CD14-positive monocyte (primary cell): Measurements from ENCODE around the gene DEPDC5. TPM values are rescaled to one million over a fixed set of nuclear protein-coding genes. Genes with fewer than 3 reads are reported as not detected.

Experiments used
- DNase-seq, 3 donors: peaks; one replicate each; pipeline ENCODE4 v3.0.0-alpha.2; 2011 to 2022
- H2AFZ ChIP-seq: 2 replicates; pipeline ENCODE4 v1.6.0; 2012; ENCODE audit warnings: mild to moderate bottlenecking, low read depth, low read length, inconsistent platforms; ENCODE audit not compliant: insufficient read depth, poor library complexity, severe bottlenecking
- H3K27ac ChIP-seq, 2 donors: 1 replicate in 1 of 2; 2 replicates in 1 of 2; pipeline ENCODE4 v1.5.1; 2012 to 2013; ENCODE audit warnings: low read length in 2 of 2, control low read depth in 1 of 2, inconsistent platforms in 1 of 2, low read depth in 1 of 2, mild to moderate bottlenecking in 1 of 2
- H3K27me3 ChIP-seq, 2 donors: one replicate each; pipeline versions ENCODE4 v1.6.0 to v1.6.1; 2011 to 2013; ENCODE audit warnings: low read length in 2 of 2; ENCODE audit not compliant: control insufficient read depth in 2 of 2, insufficient read depth in 2 of 2
- H3K36me3 ChIP-seq, 2 donors: replicated peaks in 1 of 2; 1 replicate in 1 of 2; 2 replicates in 1 of 2; pipeline versions ENCODE4 v1.5.1 to v1.6.1; 2012 to 2013; ENCODE audit warnings: low read length in 2 of 2, control low read depth in 1 of 2, inconsistent platforms in 1 of 2, mild to moderate bottlenecking in 1 of 2; ENCODE audit not compliant: insufficient read depth in 2 of 2, control insufficient read depth in 1 of 2
- H3K4me1 ChIP-seq, 2 donors: 1 replicate in 1 of 2; 2 replicates in 1 of 2; pipeline versions ENCODE4 v1.5.1 to v1.6.1; 2012 to 2013; ENCODE audit warnings: low read length in 2 of 2, control low read depth in 1 of 2, inconsistent platforms in 1 of 2, mild to moderate bottlenecking in 1 of 2, moderate library complexity in 1 of 2; ENCODE audit not compliant: insufficient read depth in 2 of 2, control insufficient read depth in 1 of 2
- H3K4me2 ChIP-seq: replicated peaks from 2 replicates; pipeline ENCODE3; 2012; ENCODE audit warnings: low read length, moderate library complexity, mild to moderate bottlenecking; ENCODE audit not compliant: poor library complexity, severe bottlenecking; ENCODE audit errors: extremely low read depth
- H3K4me3 ChIP-seq, 3 experiments: fragments of 200-600 bp in 1 of 3; sonication (generic) in 1 of 3; replicated peaks in 1 of 3; 1 replicate in 2 of 3; 2 replicates in 1 of 3; pipeline ENCODE4 v1.5.1; 2011 to 2013; ENCODE audit warnings: low read length in 3 of 3, mild to moderate bottlenecking in 3 of 3, control low read depth in 2 of 3, low read depth in 2 of 3, inconsistent platforms in 1 of 3, moderate library complexity in 1 of 3
- H3K79me2 ChIP-seq: 2 replicates; pipeline ENCODE4 v1.6.0; 2012; ENCODE audit warnings: mild to moderate bottlenecking, control low read depth, inconsistent platforms, low read length, moderate library complexity; ENCODE audit not compliant: insufficient read depth
- H3K9ac ChIP-seq: 2 replicates; pipeline ENCODE4 v1.6.0; 2017; ENCODE audit warnings: low read length, mild to moderate bottlenecking; ENCODE audit not compliant: insufficient read depth, poor library complexity, severe bottlenecking
- H3K9me3 ChIP-seq, 2 donors: replicated peaks in 1 of 2; 1 replicate in 1 of 2; 2 replicates in 1 of 2; pipeline versions ENCODE4 v1.5.1 to v1.6.1; 2012 to 2013; ENCODE audit warnings: low read length in 2 of 2, control low read depth in 1 of 2; ENCODE audit not compliant: control insufficient read depth in 1 of 2, insufficient read depth in 1 of 2
- H4K20me1 ChIP-seq: 2 replicates; pipeline ENCODE4 v1.6.0; 2012; ENCODE audit warnings: mild to moderate bottlenecking, low read length, control low read depth, moderate library complexity; ENCODE audit not compliant: insufficient read depth
- H3K27ac Mint-ChIP-seq, 7 donors: one replicate each; pipeline ENCODE4 v1.8.0; 2020; ENCODE audit warnings: mild to moderate bottlenecking in 7 of 7, mixed read lengths in 7 of 7, moderate library complexity in 6 of 7, inconsistent platforms in 2 of 7
- H3K27me3 Mint-ChIP-seq, 3 donors: one replicate each; pipeline ENCODE4 v1.8.0; 2021 to 2022; ENCODE audit warnings: low read depth in 3 of 3, mild to moderate bottlenecking in 3 of 3, mixed read lengths in 3 of 3, moderate library complexity in 3 of 3, inconsistent platforms in 1 of 3
- H3K36me3 Mint-ChIP-seq, 2 donors: one replicate each; pipeline ENCODE4 v1.8.0; 2020; ENCODE audit warnings: mixed read lengths in 2 of 2, inconsistent platforms in 1 of 2, mild to moderate bottlenecking in 1 of 2
- H3K4me1 Mint-ChIP-seq: one replicate; pipeline ENCODE4 v1.8.0; 2020; ENCODE audit warnings: mild to moderate bottlenecking, mixed read lengths
- H3K4me3 Mint-ChIP-seq, 2 donors: one replicate each; pipeline ENCODE4 v1.8.0; 2020; ENCODE audit warnings: mild to moderate bottlenecking in 2 of 2, mixed read lengths in 2 of 2, moderate library complexity in 1 of 2
- H3K9me3 Mint-ChIP-seq, 7 donors: one replicate each; pipeline ENCODE4 v1.8.0; 2020 to 2022; ENCODE audit warnings: mixed read lengths in 7 of 7, mild to moderate bottlenecking in 6 of 7, moderate library complexity in 6 of 7, inconsistent platforms in 2 of 7
- WGBS: methylation state at CpG from one replicate; pipeline ENCODE4 v1.1.5; 2013; ENCODE audit warnings: missing lambda C conversion rate; ENCODE audit not compliant: insufficient coverage; 5-methylcytosine and 5-hydroxymethylcytosine counted together
- intact Hi-C, 2 donors: fragments of 100-400 bp; cut with micrococcal nuclease; formaldehyde crosslinking; loops; one replicate each; pipeline versions ENCODE4 v1.15.0 to v1.15.1; 2023
- polyA plus RNA-seq, 3 donors: library from polyadenylated mRNA; depleted of rRNA in 1 of 3; unstranded in 2 of 3; stranded (reverse) in 1 of 3; fragments of 300-500 nt in 2 of 3; fragments of >200 nt in 1 of 3; fragmentation: Illumina TruSeq in 2 of 3; gene quantifications; 1 replicate in 2 of 3; 2 replicates in 1 of 3; pipeline ENCODE4 v1.2.3, GENCODE V29; 2012 to 2021
- TF ChIP-seq, protein P1 (sequence below): fragments of 200-600 bp; IDR thresholded peaks from one replicate; pipeline ENCODE4 v1.8.0; 2022; ENCODE audit warnings: antibody characterized with exemption, mild to moderate bottlenecking

Gene DEPDC5
- polyA plus RNA-seq, 3 donors, result 2.2 to 19.5 (median 4.1) TPM

DNA sequence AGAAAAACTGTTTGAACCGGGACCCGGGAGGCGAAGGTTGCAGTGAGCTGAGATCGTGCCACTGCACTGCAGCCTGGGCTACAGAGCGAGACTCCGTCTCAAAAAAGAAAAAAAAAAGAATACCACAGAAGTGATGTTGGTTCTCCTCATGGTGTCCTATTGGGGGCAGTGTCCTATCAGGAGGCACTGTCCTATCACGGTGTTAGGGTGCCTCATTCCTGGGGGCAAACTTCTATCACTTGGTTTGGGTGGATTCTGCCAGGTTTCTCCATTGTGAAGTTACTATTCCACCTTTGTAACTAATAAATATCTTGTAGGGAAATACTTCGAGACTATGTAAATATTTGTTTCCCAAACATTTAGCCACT is 23.5 kb upstream of the DEPDC5 start:
- no peak for DNase-seq
- H2AFZ ChIP-seq, result no peak overlapping the region
- no peak overlapping the region for H3K4me2 ChIP-seq
- Mint-ChIP-seq H3K4me1 (no peaks in the 10 kb centered on the region), H3K4me3 (no peak overlapping the region), H3K9me3 (no peaks in the 10 kb centered on the region), H3K27ac (peak overlapping the region in 1 of 7 donors; percentile 85), H3K36me3 (peaks cover 24 to 47% of the 10 kb centered on the region in 2 donors), H3K27me3 (peaks cover 0 to 1% (median 0%) of the 10 kb centered on the region in 3 donors)
- H3K9me3 ChIP-seq, result no peaks in the 10 kb centered on the region
- peaks cover 95% of the 10 kb centered on the region for H3K79me2 ChIP-seq
- no peak overlapping the region for H3K4me3 ChIP-seq
- H3K27me3 ChIP-seq, result no peaks in the 10 kb centered on the region
- no peak overlapping the region for H3K9ac ChIP-seq
- H3K4me1 ChIP-seq, result no peaks in the 10 kb centered on the region
- no peak overlapping the region for H3K27ac ChIP-seq
- WGBS, result 98% methylated on average over 4 of the region's 8 CpGs
- H3K36me3 ChIP-seq, result peaks cover 22 to 69% of the 10 kb centered on the region in 2 donors
- intact Hi-C loops, result no loop called here
- H4K20me1 ChIP-seq, result peaks cover 100% of the 10 kb centered on the region
- TF ChIP-seq, protein P1, sequence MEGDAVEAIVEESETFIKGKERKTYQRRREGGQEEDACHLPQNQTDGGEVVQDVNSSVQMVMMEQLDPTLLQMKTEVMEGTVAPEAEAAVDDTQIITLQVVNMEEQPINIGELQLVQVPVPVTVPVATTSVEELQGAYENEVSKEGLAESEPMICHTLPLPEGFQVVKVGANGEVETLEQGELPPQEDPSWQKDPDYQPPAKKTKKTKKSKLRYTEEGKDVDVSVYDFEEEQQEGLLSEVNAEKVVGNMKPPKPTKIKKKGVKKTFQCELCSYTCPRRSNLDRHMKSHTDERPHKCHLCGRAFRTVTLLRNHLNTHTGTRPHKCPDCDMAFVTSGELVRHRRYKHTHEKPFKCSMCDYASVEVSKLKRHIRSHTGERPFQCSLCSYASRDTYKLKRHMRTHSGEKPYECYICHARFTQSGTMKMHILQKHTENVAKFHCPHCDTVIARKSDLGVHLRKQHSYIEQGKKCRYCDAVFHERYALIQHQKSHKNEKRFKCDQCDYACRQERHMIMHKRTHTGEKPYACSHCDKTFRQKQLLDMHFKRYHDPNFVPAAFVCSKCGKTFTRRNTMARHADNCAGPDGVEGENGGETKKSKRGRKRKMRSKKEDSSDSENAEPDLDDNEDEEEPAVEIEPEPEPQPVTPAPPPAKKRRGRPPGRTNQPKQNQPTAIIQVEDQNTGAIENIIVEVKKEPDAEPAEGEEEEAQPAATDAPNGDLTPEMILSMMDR, result peak; percentile 29

DNA sequence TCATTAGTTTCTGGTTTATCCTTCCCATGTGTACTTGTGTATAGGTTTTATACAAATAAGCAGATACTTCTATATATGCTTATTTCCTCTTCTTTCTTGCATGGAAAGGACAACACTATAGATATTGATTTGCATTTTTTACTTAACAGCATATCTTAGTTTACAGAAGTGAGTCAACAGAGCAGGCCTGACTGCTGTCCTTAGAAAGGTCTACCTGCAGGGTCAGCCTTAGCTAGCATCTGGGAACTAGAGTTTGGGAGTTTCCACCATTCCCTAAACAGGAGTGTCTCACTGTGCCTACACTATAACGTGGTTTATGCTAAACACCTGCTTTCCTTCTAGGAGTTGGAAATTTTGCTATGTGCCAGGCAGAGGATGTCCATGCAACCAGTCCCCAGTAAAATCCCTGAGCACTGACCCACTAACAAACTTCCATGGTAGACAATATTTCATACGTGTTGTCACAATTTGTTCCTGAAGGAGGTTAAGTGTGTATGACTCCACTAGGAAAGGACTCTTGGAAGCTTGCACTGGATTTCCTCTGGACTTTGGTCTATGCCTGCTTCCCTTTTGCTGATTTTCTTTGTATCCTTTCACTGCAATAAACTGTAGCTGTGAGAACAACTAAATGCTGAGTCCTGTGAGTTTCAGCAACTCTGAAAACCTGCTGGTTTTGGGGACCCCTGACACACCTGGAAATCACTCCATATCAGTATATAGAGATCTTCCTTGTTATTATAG is 21.6 kb upstream of the DEPDC5 start:
- no peaks in the 10 kb centered on the region for H3K4me1 Mint-ChIP-seq
- no CpG with 5 or more reads among the region's 2 CpGs for whole genome bisulfite sequencing
- Histone ChIP-seq H2AFZ (no peak overlapping the region), H3K27me3 (no peaks in the 10 kb centered on the region), H3K4me2 (no peak overlapping the region), H3K9me3 (no peaks in the 10 kb centered on the region), H3K9ac (no peak overlapping the region), H4K20me1 (peaks cover 98% of the 10 kb centered on the region), H3K79me2 (peaks cover 95% of the 10 kb centered on the region), H3K4me1 (no peaks in the 10 kb centered on the region), H3K4me3 (no peak overlapping the region), H3K27ac (peak overlapping the region in 1 of 2 donors; percentile 0), H3K36me3 (peaks cover 21 to 61% of the 10 kb centered on the region in 2 donors)
- TF ChIP-seq, protein P1, result no peak
- no peak overlapping the region for H3K4me3 Mint-ChIP-seq
- peaks cover 0 to 1% (median 0%) of the 10 kb centered on the region in 3 donors for H3K27me3 Mint-ChIP-seq
- H3K9me3 Mint-ChIP-seq, result no peaks in the 10 kb centered on the region
- H3K27ac Mint-ChIP-seq, result peak overlapping the region in 2 of 7 donors; percentile 2 to 13
- intact Hi-C loops, result no loop called here
- H3K36me3 Mint-ChIP-seq, result peaks cover 20 to 55% of the 10 kb centered on the region in 2 donors
- DNase-seq, result no peak
